GM12874 (cell line): Measurements from ENCODE around the gene DLG2.

ENCODE experiments used
- CTCF ChIP-seq: IDR thresholded peaks from 2 replicates; pipeline ENCODE4 v1.5.1; 2011; ENCODE audit warnings: low read depth, mild to moderate bottlenecking, control low read depth, low read length, moderate library complexity; ENCODE audit not compliant: insufficient read depth

The DLG2 gene

DNA sequence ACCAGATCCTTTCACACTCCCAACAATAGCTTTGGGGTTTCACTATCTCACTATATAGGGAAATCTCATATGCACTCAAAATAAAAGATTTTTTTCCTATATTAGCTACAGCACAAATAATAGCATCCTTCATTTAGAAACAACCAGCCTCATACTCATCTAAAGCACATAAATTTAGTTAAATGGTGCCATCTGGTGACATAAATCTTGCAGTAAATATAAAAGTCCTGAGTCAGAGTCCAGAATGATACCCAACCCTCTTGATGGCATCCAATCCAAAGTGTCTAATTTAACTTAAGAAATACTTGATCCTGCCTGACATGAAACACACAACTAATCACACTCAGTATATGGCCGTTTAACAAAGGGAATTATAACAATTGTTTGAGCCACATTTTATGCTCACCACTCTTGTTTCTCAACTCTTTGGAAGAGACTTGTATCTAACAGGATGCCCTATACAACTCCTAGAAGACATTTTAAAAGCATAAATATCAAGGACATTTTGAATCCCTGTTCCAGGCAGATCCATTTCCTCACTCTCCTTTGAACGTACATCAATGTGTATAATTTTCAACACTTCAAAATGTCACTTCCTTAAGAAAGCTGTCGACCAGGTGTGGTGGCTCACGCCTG is 36.2 kb downstream of the DLG2 start:
- TF ChIP-seq CTCF, result no peak

- no peak for TF ChIP-seq CTCF
Measured at GRCh38 chr11:85589373-85589772, 37.8 kb downstream of the DLG2 start.

GRCh38 chr11:85582111-85582510 is 45.0 kb downstream of the DLG2 start:
- TF ChIP-seq CTCF, result no peak

GRCh38 chr11:85575388-85575787 is 51.8 kb downstream of the DLG2 start:
- no peak for TF ChIP-seq CTCF

DNA sequence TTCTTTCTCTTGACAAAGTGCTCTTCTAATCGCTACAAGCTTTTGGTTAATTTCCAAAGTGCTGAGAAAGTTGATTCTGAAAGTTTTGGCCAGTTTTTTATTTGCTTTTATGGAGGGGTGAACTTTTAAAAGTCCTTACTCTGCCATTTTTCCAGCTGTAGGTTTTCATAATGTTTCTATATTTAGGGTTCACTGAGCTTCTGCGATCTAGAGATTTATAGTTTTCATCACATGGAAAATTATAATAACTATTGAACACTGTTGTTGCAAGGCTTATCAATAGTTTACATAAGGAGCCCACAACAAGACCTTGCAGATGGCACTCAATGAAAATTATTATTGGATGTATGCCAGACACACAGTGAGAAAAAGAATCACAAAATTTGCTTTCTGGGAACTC is 55.1 kb downstream of the DLG2 start:
- TF ChIP-seq CTCF, result no peak

GRCh38 chr11:85569525-85569924 is 57.6 kb downstream of the DLG2 start:
- TF ChIP-seq CTCF, result no peak

GRCh38 chr11:85558411-85558810 is 68.7 kb downstream of the DLG2 start:
- TF ChIP-seq CTCF, result no peak

- TF ChIP-seq CTCF, result no peak
Measured at GRCh38 chr11:85551881-85552280, 75.3 kb downstream of the DLG2 start.
